ENCODE measurements around the gene KRTAP1-1. TPM values are rescaled to one million over a fixed set of nuclear protein-coding genes. Genes with fewer than 3 reads are reported as not detected.
"Not testable (repeated sequence)": the region's sequence is repeated elsewhere in the genome, so short reads cannot be mapped to it uniquely, and the experiment has no call there.

KRTAP1-1 gene
- total RNA-seq, 1 donor from 2014 or later, result not detected

DNA sequence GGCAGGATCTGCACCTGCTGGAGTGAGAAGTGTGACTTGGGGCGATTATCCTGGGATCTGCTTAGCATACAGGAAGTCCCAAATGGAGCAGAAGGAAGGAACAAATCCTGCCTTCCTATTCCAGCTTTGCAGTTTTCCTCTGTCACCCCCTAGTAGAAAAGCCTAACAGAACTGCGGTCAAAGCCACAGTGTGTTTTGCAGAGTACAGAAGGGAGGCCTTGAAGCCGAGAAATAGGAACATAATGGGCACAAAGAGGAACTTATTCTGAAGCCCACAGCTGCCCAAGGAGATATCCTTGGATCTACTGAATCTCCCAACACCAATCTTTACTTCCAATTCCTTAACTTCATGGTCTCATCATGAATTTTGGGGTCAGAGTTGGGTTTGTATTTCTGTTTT is 22.7 kb downstream of the KRTAP1-1 start:
- intact Hi-C loops (cut with micrococcal nuclease), result no loop called here
- DNase-seq (no peak), ATAC-seq (no peak)

DNA sequence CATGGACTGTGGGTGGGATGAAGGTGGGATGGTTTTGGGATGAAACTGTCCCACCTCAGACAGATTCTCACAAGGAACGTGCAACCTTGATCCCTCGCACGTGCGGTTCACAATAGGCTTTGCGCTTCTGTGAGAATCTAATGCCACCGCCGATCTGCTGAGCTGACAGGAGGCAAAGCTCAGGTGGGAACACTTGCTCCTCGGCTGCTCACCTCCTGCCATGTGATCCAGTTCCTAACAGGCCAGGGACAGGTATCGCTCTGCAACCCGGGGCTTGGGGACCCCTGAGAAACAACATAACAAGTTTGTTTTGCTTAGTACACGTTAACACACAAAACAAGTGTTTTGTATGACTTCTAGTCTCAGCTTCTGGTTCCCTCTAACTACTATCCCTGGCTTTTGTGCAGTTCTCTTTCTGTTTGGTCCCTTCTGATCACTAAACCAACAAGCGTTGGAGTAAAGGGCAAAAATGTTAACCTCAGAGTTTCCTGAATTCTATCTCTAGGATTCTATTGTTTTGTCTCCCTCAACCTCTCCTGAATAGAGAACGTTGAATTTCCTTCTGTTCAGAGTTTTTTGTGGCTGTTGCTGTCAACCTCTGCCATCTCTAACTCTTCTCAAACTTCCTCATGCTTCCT is 24.6 kb downstream of the KRTAP1-1 start:
- ATAC-seq, result no peak
- DNase-seq, result no peak
- intact Hi-C loops (cut with micrococcal nuclease), result no loop called here

- no peak for ATAC-seq
- intact Hi-C loops (cut with micrococcal nuclease), result no loop called here
Observed at GRCh38 chr17:41015454-41015853, 25.8 kb downstream of the KRTAP1-1 start.

DNA sequence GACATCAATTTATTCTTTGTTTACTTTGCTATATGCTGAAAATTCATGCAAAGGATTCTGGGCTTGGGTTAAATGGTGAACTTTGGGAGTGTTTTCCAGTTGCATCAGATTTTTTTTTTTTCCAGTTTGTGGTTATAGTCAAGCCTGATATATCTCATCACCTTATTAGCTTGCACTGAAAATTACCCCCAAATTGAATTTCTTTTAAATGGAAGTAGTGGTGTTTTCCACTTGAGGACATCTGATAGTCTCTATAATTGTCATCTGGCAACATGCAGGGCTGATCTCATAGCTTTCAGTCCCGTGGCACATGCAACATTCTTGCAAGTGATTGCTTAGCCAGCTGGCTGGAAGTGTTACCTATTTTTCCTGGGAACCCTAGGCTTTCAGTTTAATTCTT is 27.6 kb downstream of the KRTAP1-1 start:
- ATAC-seq (peak; percentile 64), DNase-seq (no peak)
- intact Hi-C loops (cut with micrococcal nuclease), result no loop called here

More at GRCh38 chr17:41015454-41015853, 25.8 kb downstream of the KRTAP1-1 start:
- DNase-seq, result no peak

DNA sequence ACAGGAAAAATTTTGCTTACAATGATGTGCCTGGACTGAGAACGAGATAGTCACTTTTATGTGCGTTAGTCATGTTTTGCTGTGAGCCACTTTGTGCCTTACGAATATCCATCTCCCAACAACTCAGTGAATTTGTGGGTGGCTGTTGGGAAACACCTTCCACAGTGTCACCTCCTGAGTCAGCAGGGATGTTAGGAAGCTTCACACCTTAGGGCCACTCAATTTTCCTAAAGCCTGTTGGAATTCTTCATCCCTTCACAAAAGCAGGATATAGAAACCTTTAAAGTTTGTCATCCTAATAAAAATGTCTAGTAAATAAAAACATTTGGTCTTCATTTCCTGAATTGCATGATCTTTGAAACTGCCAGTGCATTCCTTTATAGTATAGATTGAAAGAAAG is 28.1 kb downstream of the KRTAP1-1 start:
- no peak for DNase-seq
- ATAC-seq, result no peak

DNA sequence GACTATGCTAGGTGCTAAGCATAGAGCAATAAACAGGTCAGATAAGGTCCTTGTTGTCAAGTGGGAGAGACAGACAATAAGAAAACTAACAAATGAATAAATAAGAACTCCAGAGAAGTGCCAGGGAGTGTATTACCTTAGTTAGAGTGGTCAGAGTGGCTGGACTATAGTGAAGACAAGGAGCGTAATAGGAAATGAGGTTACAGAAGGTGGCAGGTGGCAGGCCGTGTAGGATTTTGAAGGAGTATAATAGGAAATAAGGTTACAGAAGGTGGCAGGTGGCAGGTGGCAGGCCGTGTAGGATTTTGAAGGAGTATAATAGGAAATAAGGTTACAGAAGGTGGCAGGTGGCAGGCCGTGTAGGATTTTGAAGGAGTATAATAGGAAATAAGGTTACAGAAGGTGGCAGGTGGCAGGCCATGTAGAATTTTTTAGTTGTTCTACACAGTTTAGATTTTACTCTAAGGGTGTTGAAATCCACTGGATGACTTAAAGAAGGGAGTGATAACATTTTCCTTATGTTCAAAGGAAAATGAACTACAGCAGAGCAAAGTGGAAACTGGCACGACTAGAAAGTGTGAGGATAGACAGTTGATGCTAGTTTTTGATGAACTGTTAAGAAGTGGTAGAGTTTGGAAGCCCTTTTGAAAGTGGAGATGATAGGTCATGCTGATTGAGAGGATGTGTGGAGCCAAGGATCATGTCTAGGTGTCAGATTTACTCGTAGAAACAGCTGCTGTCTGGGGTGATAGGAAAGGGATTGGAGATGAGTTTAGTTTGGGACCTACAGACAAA is 28.7 kb downstream of the KRTAP1-1 start:
- ATAC-seq, result no peak
- intact Hi-C loops (cut with micrococcal nuclease), result no loop called here
- no peak for DNase-seq

More for the DNA sequence above, 28.1 kb downstream of the KRTAP1-1 start:
- intact Hi-C loops (cut with micrococcal nuclease), result no loop called here

DNA sequence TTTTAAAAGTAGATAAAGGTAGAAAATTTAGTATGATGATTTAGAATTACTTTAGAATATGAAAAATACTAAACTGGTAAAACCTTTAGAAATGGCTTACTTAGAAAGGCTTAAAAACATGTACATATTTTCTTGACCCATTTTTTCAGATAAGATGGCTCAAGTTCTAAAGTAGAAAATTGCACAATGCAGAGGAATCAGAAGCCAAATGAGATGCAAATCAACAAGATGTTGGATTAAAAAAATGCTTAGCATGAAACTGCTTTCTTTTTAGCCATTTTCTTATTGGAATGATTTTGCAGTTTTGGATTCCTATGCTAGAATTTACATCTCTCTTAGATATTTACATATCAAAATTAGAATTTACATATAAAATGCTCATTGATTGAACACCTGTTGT is 30.8 kb downstream of the KRTAP1-1 start:
- intact Hi-C loops (cut with micrococcal nuclease), result no loop called here
- DNase-seq (no peak), ATAC-seq (no peak)

DNA sequence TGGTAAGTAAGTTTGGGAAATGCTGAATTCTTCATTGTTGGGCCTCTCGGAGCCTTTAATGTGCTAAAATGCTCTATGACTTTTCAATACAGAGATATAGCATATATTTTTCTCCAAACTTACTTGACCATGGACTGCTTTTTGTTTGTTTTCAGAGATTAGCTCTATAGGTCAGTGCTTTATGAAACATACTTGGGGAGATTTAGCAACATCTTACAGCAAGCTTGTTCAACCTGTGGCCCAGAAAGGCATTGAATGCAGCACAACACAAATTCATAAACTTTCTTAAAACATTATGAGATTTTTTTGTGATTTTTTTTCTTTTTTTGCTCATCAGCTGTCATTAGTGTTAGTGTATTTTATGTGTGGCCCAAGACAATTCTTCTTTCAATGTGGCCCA is 31.3 kb downstream of the KRTAP1-1 start:
- ATAC-seq, result no peak
- intact Hi-C loops (cut with micrococcal nuclease), result loop anchor here (5.0 kb wide), 1 partner anchor 42 kb away; no protein-coding TSS in a partner anchor
- no peak for DNase-seq

GRCh38 chr17:41009301-41009760 is 31.9 kb downstream of the KRTAP1-1 start:
- no peak for DNase-seq
- intact Hi-C loops (cut with micrococcal nuclease), result loop anchor here (5.0 kb wide), 1 partner anchor 43 kb away; no protein-coding TSS in a partner anchor
- no peak for ATAC-seq

- intact Hi-C loops (cut with micrococcal nuclease), result loop anchor here (5.0 kb wide), 1 partner anchor 43 kb away; no protein-coding TSS in a partner anchor
- DNase-seq, result no peak
Observed at GRCh38 chr17:41008811-41009210, 32.4 kb downstream of the KRTAP1-1 start, which contains the start of gene KRTAP3-1. TSS of gene KRTAP3-1 (minus strand) at chr17:41009128. CDS start at chr17:41009074, 54 bp downstream.

DNA sequence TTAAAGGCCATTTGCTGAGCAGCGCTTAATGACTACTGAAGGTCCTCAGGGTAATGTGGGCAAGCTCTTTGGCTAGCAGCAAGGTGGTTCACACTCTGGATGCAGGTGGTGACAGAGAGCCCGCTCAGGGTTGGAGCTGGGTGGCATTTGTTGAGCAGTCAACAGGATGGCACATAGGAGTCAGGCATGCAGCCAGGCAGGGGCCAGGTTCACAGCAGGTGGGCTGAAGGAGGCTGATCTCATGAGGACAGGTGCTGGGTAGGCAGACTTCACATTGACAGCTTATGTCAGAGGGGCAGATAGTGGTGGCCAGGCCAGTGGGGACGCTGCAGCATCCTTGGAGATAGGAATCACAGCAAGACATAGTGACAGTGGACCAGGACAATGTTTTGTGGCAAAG is 36.9 kb downstream of the KRTAP1-1 start:
- intact Hi-C loops (cut with micrococcal nuclease), result no loop called here
- ATAC-seq (no peak), DNase-seq (no peak)

More at GRCh38 chr17:41008811-41009210, 32.4 kb downstream of the KRTAP1-1 start, which contains the start of gene KRTAP3-1:
- ATAC-seq, result no peak

- no peak for DNase-seq
- intact Hi-C loops (cut with micrococcal nuclease), result no loop called here
- ATAC-seq, result no peak
Observed at GRCh38 chr17:41003926-41004325, 37.3 kb downstream of the KRTAP1-1 start.

GRCh38 chr17:41002814-41003213 is 38.4 kb downstream of the KRTAP1-1 start:
- DNase-seq (no peak), ATAC-seq (no peak)
- intact Hi-C loops (cut with micrococcal nuclease), result no loop called here

- DNase-seq (no peak), ATAC-seq (no peak)
- intact Hi-C loops (cut with micrococcal nuclease), result no loop called here
Observed at GRCh38 chr17:41001795-41002194, 39.5 kb downstream of the KRTAP1-1 start.

DNA sequence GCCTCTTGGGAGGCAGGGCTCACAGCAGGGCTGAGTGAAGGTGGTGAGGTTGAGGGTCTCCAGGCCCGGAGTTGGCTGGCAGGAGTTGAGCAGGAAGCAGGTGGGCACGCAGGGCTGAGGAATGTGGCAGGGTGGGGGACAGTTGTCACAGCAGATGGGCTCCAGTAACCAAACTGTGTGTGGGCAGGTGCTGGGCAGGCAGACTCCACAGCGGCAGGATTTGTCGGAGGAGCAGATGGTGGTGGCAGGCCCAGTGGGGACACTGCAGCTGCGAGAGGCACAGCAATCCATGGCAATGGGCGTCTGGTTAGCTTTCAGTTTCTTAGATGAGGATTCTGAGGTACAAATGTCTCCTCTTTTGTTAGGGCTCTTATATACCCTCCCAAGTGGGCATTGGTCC is 41.7 kb downstream of the KRTAP1-1 start, which contains the start of gene KRTAP3-2:
TSS of gene KRTAP3-2 (minus strand) at position 344 of the 400 bp plus-strand sequence. CDS start at position 291, 53 bp downstream.
- ATAC-seq; intact Hi-C loops (cut with micrococcal nuclease); DNase-seq: not testable (repeated sequence)

DNA sequence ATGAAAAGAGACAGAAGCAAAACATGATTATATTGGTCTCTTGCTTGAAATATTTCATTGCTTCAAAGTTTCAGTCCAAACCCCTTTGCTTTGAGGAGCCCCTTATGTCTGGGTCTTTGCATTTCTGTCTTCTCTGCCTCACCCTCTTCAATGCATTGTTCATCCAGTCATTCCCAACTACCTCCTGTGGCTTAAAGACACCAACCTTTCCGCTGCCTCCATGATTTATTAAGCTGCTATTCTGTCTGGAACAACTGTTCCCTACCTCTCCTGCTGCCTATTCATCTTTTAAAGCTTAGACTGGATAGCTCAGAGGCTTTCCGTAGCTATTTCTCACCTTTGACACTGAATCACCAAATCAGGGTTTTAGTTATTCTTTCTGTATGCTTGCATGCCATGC is 43.9 kb downstream of the KRTAP1-1 start:
- intact Hi-C loops (cut with micrococcal nuclease), result no loop called here
- DNase-seq, result no peak
- ATAC-seq, result no peak

DNA sequence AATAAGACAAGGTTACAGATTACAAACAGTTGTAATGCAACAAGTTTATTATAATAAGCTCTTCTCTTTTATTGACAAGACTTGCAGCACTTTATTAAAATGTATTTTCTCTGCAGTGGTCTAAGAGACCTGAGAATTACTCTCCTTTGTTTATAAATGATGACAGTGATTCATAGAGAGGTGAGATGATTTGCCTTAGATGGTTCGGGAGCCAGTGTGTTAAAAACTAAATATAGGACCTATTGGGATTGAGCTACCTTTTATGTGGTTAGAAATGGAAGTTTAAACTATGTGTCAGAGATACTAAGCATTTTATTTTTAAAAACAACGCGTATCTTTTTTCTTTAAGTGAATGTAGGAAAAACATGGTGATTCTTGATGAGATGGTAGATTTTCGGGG is 44.4 kb downstream of the KRTAP1-1 start:
- intact Hi-C loops (cut with micrococcal nuclease), result no loop called here

DNA sequence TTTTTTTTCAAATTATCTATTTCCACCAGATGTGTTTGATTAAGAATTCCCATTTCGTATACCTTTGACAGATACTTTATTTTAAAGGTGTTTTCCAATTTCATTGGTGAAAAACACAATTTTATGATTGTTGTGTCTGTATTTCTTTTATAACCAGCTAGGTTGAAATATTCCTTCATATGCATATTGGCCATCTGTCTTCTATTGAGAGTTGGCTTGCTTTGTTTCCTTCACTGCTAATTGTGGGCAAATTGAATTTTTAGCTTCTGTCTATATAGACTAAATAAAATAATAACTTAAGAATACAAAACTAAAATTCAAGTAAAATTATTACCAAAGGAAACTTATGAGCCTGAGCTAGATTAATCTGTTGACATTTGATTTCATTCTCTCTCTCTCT is 46.1 kb downstream of the KRTAP1-1 start:
- ATAC-seq (no peak), DNase-seq (no peak)
- intact Hi-C loops (cut with micrococcal nuclease), result no loop called here

More for the DNA sequence above, 44.4 kb downstream of the KRTAP1-1 start:
- DNase-seq (no peak), ATAC-seq (no peak)

- intact Hi-C loops (cut with micrococcal nuclease), result no loop called here
- no peak for DNase-seq
- ATAC-seq, result no peak
Observed at GRCh38 chr17:40993839-40994238, 47.4 kb downstream of the KRTAP1-1 start, which contains the start of gene KRTAP3-3. TSS of gene KRTAP3-3 (minus strand) at chr17:40994164. CDS start at chr17:40994097, 67 bp downstream.

GRCh38 chr17:40993084-40993483 is 48.2 kb downstream of the KRTAP1-1 start:
- ATAC-seq, result no peak
- intact Hi-C loops (cut with micrococcal nuclease), result no loop called here

More at GRCh38 chr17:40993084-40993483, 48.2 kb downstream of the KRTAP1-1 start:
- DNase-seq, result no peak
